GM21526 (cell line): ENCODE measurements around the gene PPP2R1B.

Experiments used
- ATAC-seq: cut with Tn5 transposase; IDR thresholded peaks from one replicate; pipeline ENCODE4 v1.9.1; 2021; ENCODE audit warnings: moderate library complexity; ENCODE audit not compliant: unreplicated experiment, low FRiP score

The PPP2R1B gene

DNA sequence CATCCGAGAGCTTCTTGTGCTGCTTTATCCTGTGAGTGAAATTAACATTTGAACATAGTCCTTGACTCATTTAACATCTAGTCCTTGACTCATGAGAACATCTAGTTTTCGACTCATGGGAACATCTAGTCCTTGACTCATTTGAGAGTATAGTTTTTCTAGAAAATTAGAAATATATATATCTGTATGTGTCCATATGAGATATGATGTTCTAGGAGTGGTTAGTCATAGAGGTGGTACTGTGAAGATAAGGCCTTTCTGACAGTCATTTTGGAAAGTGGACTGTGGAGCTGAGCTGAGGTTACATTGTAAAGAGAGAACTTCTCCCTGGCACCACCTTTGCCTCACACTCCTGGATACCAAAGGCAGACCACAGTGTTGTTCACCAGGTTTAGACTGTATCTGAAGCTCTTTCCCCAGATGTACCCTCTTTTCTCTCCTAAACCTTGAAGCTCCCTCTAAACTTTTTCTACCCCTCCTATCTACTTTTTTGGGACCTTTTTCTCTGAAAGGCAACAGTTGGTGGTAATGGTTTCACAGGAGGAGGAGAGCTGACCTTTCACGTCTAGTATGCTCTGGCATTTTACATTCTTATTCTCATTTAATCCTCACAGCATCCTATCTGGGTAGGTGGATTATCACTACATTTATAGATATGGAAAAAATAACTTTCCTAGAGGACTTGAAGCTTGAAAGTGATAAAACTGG lies 67.2 kb downstream of the PPP2R1B start:
- no peak for ATAC-seq

DNA sequence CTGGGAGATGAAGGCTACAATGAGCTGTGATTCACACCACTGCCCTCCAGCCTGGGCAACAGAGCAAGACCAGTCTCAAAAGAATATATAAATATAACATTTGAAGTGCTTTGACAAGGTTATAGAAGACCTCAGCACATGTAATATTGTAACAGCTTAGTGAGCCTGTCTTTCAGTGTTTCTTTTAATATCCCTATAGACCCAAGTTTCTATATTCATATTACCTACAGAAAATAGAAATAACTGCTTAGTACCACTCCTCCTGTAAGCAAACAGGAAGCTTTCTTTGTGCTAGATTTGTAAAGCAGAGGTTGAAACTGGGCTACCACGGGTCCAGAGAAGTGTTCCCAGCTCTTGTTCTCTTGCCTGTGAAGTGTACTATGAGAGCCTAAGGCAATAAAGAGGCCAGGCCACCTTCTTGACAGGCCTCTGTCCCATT lies 68.2 kb downstream of the PPP2R1B start:
- ATAC-seq: no peak

DNA sequence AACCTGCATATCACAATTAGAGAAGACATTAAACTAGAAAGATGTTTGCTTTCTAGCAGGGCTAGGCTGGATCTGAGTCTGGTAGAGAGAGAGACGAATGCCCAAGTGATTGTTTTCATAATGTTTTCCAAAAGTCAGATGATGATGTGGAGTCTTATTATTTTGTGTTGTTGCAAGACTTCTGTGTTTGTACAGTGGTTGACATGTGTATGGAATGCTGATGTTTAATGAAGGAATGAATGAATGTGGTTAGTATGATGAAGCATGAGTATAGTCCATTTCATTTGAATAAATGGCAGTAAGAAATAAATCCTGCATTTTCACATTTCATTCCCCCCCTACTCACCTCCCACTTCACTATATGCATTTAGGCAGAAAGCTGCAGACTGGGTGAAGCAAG lies 69.6 kb downstream of the PPP2R1B start:
- ATAC-seq: no peak

DNA sequence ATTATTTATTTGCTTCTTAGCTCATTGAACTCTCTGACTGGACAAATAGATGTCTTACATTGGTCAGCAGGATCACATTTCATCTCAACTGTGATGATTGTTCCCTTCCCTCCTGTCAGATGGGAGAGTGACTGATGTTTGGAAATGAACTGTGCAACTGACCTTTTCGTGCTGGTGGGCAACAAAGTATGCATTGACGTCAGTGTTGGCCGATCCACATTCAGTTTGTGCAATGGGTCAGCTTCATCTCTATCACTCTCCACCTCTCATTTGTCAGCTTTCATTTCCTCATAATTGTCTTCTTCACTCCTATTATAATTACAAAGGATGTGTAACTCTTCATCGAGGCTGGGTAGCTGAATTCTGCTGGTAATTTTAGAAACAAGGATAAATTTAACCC lies 71.3 kb downstream of the PPP2R1B start:
- no peak for ATAC-seq

DNA sequence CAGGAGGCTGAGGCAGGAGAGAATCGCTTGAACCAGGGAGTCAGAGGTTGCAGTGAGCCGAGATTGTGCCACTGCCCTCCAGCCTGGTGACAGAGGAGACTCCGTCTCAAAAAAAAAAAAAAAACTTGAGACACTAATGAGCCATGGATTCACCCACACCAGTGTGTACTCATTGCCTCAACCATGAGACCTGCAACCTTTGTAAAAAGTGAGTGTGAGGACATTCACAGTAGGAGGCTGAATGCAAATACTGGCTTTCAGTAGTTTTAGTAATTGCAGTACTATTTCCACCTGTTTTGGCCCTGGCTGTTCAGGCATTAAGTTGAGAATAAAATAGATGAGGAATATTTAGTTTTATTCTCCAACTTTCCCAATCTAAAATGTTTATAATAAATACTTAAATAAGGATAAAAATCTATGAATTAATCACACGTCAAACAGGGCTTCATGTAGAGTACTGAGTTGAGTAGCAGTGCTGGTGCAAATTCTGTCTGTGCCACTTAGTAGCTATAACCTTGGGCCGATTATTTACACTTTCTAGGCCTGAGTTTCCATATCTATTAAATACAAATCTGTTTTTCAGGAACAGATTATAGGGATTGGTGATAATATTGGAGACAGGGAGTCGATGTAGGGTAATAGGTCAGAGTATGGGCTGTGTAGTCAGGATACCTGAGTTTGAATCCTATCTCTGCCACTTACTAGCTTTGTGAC lies 72.8 kb downstream of the PPP2R1B start:
- ATAC-seq: no peak

DNA sequence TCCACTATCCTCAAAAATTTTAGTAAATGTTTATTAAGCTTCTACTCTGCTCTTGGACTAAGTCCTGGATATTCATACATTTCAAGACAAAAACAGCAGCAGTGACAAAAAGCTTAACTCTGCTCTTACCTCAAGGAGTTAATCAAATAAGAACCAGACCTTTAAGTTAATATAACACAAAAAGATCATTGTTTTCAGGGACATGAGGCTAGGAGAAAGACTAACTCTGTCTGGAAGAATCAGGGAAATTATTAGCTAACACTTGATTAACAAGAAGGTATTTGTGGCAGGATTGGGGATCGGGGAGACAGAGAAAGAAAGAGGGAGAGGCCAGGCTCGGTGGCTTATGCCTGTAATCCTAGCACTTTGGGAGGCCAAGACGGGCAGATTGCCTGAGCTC lies 74.4 kb downstream of the PPP2R1B start:
- no peak for ATAC-seq

DNA sequence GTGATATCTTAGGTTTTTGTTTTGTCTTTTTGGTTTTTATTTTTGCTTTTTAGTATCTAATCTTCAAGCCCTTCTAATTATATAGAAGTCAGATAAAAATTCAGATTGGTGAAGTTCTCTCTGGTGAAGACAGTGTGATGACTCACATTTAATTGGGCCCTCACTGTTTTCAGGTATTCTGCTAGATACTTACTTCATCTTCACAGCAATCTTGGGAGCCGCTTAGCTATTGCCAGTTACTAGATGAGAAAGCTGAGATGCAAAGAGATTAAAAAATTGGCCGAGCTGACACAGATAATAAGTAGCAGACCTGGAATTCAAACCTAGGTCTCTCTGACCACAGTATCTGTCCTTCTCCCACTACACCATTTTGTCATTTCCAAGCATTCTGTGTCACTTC lies 75.0 kb downstream of the PPP2R1B start:
- no peak for ATAC-seq

DNA sequence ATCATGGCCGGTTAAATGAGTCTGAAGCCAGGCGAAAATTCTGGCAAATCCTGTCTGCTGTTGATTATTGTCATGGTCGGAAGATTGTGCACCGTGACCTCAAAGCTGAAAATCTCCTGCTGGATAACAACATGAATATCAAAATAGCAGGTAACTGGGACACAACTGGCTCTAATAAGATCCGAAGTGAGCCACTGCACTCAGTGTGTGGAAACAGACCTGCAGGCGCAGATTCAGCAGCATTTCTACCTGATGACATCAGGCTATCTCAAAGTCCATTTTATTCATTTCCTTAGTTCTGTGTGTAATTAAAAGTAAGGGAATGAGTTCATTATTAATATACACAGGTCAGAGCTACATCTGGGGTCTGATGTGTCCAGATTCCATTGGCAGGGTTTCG lies 78.2 kb downstream of the PPP2R1B start:
- no peak for ATAC-seq

DNA sequence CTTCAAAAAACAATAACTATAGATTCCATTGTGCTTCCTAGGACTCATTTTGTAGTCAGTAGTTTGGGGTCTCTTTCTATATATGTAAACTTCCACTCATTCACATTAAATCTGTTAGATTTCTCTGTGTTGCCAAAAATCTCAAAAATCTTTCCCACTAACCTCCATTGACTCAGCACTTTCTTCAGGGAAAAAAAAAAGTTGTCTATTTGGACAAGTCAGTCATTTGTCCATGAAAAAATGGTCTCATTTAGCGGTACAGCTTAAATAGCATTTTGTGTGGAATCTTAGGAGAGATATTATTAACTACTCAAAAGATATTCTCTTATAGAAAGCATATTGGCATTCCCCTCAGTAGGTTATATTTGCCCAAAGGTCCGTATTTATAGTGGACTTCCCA lies 81.9 kb downstream of the PPP2R1B start:
- ATAC-seq: no peak

DNA sequence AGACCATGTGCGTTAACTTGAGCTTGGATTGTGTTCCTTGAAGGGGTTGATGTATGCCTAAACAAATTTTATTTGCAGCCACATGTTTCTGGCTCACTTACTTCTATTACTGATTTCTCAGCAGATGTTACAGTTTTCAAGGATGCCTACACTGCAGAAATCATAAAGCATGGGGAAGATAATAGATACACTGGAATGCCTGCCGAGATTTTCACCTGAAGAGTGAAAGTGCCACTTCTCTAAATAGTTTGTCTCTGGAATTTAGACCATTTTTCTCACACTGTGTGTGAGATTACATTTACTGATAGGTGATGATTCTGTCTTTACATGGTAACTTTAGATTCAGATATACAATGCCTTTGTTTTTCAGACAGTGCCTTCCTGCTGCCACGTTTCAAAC lies 82.4 kb downstream of the PPP2R1B start:
- no peak for ATAC-seq

DNA sequence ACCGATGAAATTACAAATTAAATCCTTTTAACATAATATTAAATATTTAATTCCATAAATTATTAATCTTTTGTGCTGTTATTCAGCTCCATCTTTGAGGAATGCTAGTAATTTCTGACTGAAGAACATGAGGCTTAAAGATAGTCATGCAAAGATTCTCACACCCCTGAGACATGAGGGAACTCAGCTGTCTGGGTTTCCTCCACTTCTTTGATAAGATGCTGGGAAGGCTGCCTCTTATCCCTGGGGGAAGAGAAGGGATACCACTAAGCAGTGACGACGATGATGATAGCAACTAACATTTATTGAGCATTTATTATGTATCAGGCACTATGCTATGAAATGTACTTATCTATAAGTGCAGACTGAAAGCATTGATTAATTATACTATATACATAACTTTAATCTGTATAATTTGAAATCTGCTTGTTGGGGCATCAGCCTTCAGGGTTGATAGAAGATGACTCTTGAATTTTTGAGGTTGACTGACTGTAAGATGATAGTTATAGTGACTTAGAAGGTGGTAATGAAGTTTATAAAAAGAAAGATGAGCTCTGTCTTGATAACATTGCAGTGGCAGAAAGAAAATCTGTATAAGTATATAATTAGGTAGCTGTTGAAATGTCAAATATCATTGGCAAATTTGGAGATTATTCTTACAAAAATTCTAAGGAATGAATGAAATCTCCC lies 85.6 kb downstream of the PPP2R1B start:
- ATAC-seq: no peak
